GM12865 (cell line): ENCODE data around the gene DNAH6.

ENCODE experiments used
- DNase-seq: peaks from one replicate; pipeline ENCODE4 v3.0.0; 2010; ENCODE audit warnings: low read depth
- H3K4me3 ChIP-seq: 2 replicates; pipeline ENCODE4 v1.5.1; 2011; ENCODE audit warnings: mild to moderate bottlenecking, low read depth, low read length, control low read depth
- CTCF ChIP-seq: IDR thresholded peaks from 2 replicates; pipeline ENCODE4 v1.5.1; 2011; ENCODE audit warnings: low read length, control low read depth, low read depth, inconsistent platforms; ENCODE audit not compliant: insufficient read depth; ENCODE audit errors: missing control alignments

The DNAH6 gene

GRCh38 chr2:84640411-84640810, 124.1 kb downstream of the DNAH6 start:
- TF ChIP-seq CTCF = no peak
- H3K4me3 ChIP-seq = no peak overlapping the region
- DNase-seq = no peak

DNA sequence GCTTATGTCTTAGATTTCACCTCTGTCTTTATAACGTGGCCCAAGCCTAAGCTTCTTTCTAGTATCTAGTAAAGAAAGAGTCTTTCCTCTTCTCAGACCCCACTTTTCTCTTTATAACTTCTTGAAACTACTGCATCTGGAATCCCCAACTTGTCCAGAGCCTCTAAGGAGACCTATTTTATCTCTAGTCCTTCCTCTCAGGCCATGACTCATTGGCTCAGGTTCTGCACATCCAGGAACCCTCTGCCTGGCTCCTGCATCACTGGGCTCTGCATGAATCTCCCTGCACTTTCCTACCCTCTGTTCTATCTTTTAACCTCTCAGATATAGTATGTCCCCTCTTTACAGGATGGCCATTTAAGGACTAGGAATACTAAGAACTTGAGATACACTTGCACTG, 124.7 kb downstream of the DNAH6 start:
- TF ChIP-seq CTCF = no peak
- H3K4me3 ChIP-seq = no peak overlapping the region
- no peak for DNase-seq

DNA sequence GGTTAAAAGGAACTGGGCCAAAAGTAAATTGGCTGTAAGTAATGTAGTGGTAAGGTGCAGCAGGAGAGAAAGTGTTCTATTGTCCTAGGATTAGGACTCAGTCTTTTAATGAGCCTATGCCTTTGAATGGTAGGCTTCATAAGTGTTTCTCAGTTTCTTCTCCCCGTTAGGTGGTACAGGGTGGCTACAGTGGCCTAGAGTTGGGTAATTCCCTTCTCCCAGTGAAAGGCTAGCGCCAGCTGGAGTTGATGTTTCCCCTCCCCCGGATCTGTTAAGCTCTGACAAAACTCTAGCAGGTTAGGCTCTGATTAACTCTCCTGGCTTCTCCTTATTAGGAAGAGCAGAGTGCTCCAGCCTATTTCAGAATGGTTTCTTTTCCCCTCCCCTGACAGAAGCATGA, 127.7 kb downstream of the DNAH6 start:
- DNase-seq = no peak
- no peak for TF ChIP-seq CTCF
- H3K4me3 ChIP-seq = no peak overlapping the region

DNA sequence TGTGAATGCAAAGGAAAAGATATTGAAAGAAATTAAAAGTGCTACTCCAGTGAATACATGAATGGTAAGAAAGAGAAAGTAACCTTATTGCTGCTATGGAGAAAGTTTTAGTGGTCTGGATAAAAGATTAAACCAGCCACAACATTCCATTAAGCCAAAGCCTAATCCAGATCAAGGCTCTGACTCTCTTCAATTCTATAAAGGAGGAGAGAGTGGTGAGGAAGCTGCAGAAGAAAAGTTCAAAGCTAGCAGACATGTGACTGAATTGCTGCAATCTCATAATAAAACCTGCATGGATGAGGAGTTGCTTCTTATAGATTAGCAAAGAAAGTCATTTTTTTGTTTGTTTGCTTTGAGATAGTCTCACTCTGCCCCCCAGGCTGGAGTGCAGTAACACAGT, 130.2 kb downstream of the DNAH6 start:
- no peak for DNase-seq
- TF ChIP-seq CTCF = no peak
- H3K4me3 ChIP-seq = no peak overlapping the region

DNA sequence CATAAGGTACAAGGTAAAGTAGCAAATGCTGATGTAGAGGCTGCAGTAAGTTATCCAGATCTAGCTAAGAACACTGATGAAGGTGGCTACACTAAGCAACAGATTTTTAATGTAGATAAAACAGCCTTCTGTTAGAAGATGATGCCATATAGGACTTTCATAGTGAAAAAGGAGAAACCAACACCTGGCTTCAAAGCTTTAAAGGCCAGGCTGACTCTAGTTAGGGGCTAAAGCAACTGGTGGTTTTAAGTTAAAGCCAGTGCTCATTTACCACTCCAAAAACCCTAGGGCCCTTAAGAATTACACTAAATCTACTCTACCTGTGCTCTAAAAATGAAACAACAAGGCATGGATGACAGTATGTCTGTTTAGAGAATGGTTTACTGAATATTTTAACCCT, 131.0 kb downstream of the DNAH6 start:
- no peak for TF ChIP-seq CTCF

GRCh38 chr2:84649058-84649457, 132.8 kb downstream of the DNAH6 start:
- H3K4me3 ChIP-seq = no peak overlapping the region
- no peak for DNase-seq
- no peak for TF ChIP-seq CTCF

More for the DNA sequence above, 131.0 kb downstream of the DNAH6 start:
- H3K4me3 ChIP-seq = no peak overlapping the region
- no peak for DNase-seq

GRCh38 chr2:84649487-84650142, 133.3 kb downstream of the DNAH6 start:
- no peak for DNase-seq
- H3K4me3 ChIP-seq = no peak overlapping the region
- no peak for TF ChIP-seq CTCF
